ENCODE measurements around the gene RYR2. TPM values are rescaled to one million over a fixed set of nuclear protein-coding genes. Genes with fewer than 3 reads are reported as not detected.
"Not testable (repeated sequence)": the region's sequence is repeated elsewhere in the genome, so short reads cannot be mapped to it uniquely, and the experiment has no call there.

RYR2 gene
- total RNA-seq, 4 donors from 2014 or later = 0.23 to 4.6 (median 0.89) TPM

GRCh38 chr1:237583270-237583669 lies 541.3 kb downstream of the RYR2 start:
- H3K4me3 ChIP-seq = no peak overlapping the region
- TF ChIP-seq CTCF (IDR thresholded peaks at IDR 0.05) (no peak), POLR2A (IDR thresholded peaks at IDR 0.05) (no peak)
- H3K9me3 ChIP-seq = no peaks in the 10 kb centered on the region
- no peaks in the 10 kb centered on the region for H3K36me3 ChIP-seq
- H3K27me3 ChIP-seq = no peaks in the 10 kb centered on the region
- intact Hi-C loops (cut with DNase I) = no loop called here
- DNase-seq = no peak
- no peak overlapping the region for H3K27ac ChIP-seq
- no peaks in the 10 kb centered on the region for H3K4me1 ChIP-seq

- Histone ChIP-seq H3K27ac (no peak overlapping the region), H3K36me3 (no peaks in the 10 kb centered on the region), H3K27me3 (no peaks in the 10 kb centered on the region), H3K9me3 (no peaks in the 10 kb centered on the region), H3K4me1 (no peaks in the 10 kb centered on the region), H3K4me3 (no peak overlapping the region)
- DNase-seq = no peak
- no peak for TF ChIP-seq CTCF (IDR thresholded peaks at IDR 0.05)
- no peak for TF ChIP-seq POLR2A (IDR thresholded peaks at IDR 0.05)
- intact Hi-C loops (cut with DNase I) = no loop called here
These were observed 541.8 kb downstream of the RYR2 start for GRCh38 chr1:237583756-237584155.

DNA sequence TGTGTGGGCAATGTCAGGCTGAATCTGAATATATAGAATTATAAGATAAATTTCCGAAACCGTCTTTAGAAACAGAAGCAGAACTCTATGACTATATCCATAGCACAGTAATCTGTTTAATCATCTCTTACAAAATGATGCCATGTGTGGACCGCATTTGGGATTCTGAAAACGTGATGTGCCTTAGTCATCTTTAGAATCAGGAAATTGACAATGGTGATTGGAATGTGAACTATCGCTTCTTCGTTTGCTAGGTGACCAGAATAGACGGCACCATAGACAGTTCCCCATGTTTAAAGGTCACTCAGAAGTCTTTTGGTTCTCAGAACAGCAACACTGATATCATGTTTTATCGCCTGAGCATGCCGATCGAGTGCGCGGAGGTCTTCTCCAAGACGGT lies 548.4 kb downstream of the RYR2 start:
- H3K27ac ChIP-seq = no peak overlapping the region
- 86 to 90% methylated on average over 7 to 13 of the region's 13 CpGs for WGBS, 2 donors
- TF ChIP-seq CTCF (IDR thresholded peaks at IDR 0.05) (no peak), POLR2A (IDR thresholded peaks at IDR 0.05) (no peak)
- no peaks in the 10 kb centered on the region for H3K9me3 ChIP-seq
- H3K4me3 ChIP-seq = no peak overlapping the region
- no peaks in the 10 kb centered on the region for H3K36me3 ChIP-seq
- no peak for DNase-seq
- no peaks in the 10 kb centered on the region for H3K4me1 ChIP-seq
- intact Hi-C loops (cut with DNase I) = no loop called here
- H3K27me3 ChIP-seq = no peaks in the 10 kb centered on the region

- no peaks in the 10 kb centered on the region for H3K27me3 ChIP-seq
- no peaks in the 10 kb centered on the region for H3K4me1 ChIP-seq
- intact Hi-C loops (cut with DNase I) = no loop called here
- no peaks in the 10 kb centered on the region for H3K36me3 ChIP-seq
- H3K9me3 ChIP-seq = no peaks in the 10 kb centered on the region
- DNase-seq = no peak
- TF ChIP-seq CTCF (IDR thresholded peaks at IDR 0.05) (no peak), POLR2A (IDR thresholded peaks at IDR 0.05) (no peak)
- no peak overlapping the region for H3K4me3 ChIP-seq
- 66 to 83% methylated on average over 2 of the region's 2 CpGs for WGBS, 2 donors
- H3K27ac ChIP-seq = no peak overlapping the region
These were observed 549.4 kb downstream of the RYR2 start for GRCh38 chr1:237591353-237591752.

GRCh38 chr1:237603036-237603568 lies 561.1 kb downstream of the RYR2 start:
- H3K4me1 ChIP-seq; H3K36me3 ChIP-seq; H3K9me3 ChIP-seq; H3K27me3 ChIP-seq; DNase-seq; H3K4me3 ChIP-seq; H3K27ac ChIP-seq; intact Hi-C loops (cut with DNase I): not testable (repeated sequence)
- WGBS, 2 donors = 76 to 78% methylated on average over 14 to 15 of the region's 15 CpGs

- no peaks in the 10 kb centered on the region for H3K9me3 ChIP-seq
- no peak for TF ChIP-seq POLR2A (IDR thresholded peaks at IDR 0.05)
- TF ChIP-seq CTCF (IDR thresholded peaks at IDR 0.05) = no peak
- H3K27ac ChIP-seq = no peak overlapping the region
- H3K36me3 ChIP-seq = no peaks in the 10 kb centered on the region
- WGBS, 2 donors = 73 to 79% methylated on average over 3 of the region's 3 CpGs
- no peak for DNase-seq
- no peaks in the 10 kb centered on the region for H3K4me1 ChIP-seq
- H3K4me3 ChIP-seq = no peak overlapping the region
- intact Hi-C loops (cut with DNase I) = no loop called here
- H3K27me3 ChIP-seq = no peaks in the 10 kb centered on the region
These were observed 566.4 kb downstream of the RYR2 start for GRCh38 chr1:237608433-237608832.

Data from esophagus squamous epithelium (tissue), 5 donors.